Panc1 (cell line): ENCODE results near the gene TBC1D16.

Experiments used
- POLR2AphosphoS5 ChIP-seq: IDR thresholded peaks from 2 replicates; pipeline ENCODE4 v1.6.1; 2012; ENCODE audit warnings: mild to moderate bottlenecking, low read depth, low read length, moderate library complexity
- TF ChIP-seq, protein P1 (sequence below): fragments of 450-650 bp; IDR thresholded peaks from 2 replicates; pipeline ENCODE4 v1.5.1; 2017; ENCODE audit warnings: mild to moderate bottlenecking
- TF ChIP-seq, protein P2 (sequence below), 2 experiments: IDR thresholded peaks; 2 replicates each; pipeline ENCODE4 v1.6.1; 2011 to 2012; ENCODE audit warnings: low read depth in 2 of 2, control low read depth in 1 of 2, low read length in 1 of 2, mild to moderate bottlenecking in 1 of 2, moderate library complexity in 1 of 2; ENCODE audit not compliant: insufficient read depth in 1 of 2

DNA sequence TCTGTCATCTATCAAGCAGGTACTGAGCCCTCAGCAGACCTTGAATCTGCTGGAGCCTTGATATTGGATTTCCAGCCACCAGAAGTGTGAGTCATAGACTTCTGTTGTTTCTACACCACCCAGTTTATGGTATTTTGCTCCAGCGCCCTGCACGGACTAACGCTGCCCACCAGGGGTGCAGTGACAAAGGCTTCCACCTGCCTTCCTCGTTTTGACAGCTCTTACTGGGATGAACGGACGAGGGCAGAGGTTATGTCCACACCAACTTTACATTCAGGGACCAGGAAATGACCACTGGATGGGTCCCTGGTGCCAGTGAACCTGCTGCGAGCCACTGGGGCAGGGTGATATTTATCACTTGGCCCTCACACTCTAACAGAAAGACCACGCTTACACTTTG is 129.8 kb downstream of the TBC1D16 start:
- TF ChIP-seq, protein P1, sequence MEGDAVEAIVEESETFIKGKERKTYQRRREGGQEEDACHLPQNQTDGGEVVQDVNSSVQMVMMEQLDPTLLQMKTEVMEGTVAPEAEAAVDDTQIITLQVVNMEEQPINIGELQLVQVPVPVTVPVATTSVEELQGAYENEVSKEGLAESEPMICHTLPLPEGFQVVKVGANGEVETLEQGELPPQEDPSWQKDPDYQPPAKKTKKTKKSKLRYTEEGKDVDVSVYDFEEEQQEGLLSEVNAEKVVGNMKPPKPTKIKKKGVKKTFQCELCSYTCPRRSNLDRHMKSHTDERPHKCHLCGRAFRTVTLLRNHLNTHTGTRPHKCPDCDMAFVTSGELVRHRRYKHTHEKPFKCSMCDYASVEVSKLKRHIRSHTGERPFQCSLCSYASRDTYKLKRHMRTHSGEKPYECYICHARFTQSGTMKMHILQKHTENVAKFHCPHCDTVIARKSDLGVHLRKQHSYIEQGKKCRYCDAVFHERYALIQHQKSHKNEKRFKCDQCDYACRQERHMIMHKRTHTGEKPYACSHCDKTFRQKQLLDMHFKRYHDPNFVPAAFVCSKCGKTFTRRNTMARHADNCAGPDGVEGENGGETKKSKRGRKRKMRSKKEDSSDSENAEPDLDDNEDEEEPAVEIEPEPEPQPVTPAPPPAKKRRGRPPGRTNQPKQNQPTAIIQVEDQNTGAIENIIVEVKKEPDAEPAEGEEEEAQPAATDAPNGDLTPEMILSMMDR: no peak
- TF ChIP-seq POLR2AphosphoS5: no peak
- TF ChIP-seq, protein P2, sequence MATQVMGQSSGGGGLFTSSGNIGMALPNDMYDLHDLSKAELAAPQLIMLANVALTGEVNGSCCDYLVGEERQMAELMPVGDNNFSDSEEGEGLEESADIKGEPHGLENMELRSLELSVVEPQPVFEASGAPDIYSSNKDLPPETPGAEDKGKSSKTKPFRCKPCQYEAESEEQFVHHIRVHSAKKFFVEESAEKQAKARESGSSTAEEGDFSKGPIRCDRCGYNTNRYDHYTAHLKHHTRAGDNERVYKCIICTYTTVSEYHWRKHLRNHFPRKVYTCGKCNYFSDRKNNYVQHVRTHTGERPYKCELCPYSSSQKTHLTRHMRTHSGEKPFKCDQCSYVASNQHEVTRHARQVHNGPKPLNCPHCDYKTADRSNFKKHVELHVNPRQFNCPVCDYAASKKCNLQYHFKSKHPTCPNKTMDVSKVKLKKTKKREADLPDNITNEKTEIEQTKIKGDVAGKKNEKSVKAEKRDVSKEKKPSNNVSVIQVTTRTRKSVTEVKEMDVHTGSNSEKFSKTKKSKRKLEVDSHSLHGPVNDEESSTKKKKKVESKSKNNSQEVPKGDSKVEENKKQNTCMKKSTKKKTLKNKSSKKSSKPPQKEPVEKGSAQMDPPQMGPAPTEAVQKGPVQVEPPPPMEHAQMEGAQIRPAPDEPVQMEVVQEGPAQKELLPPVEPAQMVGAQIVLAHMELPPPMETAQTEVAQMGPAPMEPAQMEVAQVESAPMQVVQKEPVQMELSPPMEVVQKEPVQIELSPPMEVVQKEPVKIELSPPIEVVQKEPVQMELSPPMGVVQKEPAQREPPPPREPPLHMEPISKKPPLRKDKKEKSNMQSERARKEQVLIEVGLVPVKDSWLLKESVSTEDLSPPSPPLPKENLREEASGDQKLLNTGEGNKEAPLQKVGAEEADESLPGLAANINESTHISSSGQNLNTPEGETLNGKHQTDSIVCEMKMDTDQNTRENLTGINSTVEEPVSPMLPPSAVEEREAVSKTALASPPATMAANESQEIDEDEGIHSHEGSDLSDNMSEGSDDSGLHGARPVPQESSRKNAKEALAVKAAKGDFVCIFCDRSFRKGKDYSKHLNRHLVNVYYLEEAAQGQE (IDR thresholded peaks at IDR 0.05; ENCODE audit: insufficient read depth in 1 of 2, low read depth in 2 of 2, low read length in 1 of 2): no peak
